Skin epidermis (tissue), 12 donors: Measurements from ENCODE around the gene EPS15.
"Not testable (repeated sequence)": the region's sequence is repeated elsewhere in the genome, so short reads cannot be mapped to it uniquely, and the experiment has no call there.

Experiments
- H3K27ac ChIP-seq, 21 experiments: fragments of 200-600 bp; sonication (generic) in 11 of 21; one replicate each; pipeline ENCODE4 v1.5.0; 2020; ENCODE audit warnings: mild to moderate bottlenecking in 3 of 21, inconsistent platforms in 2 of 21, moderate library complexity in 2 of 21
- H3K4me3 ChIP-seq, 7 experiments: fragments of 200-600 bp; sonication (generic) in 2 of 7; one replicate each; pipeline ENCODE4 v1.5.0; 2020; ENCODE audit warnings: inconsistent platforms in 2 of 7, mild to moderate bottlenecking in 2 of 7, moderate library complexity in 1 of 7

Gene EPS15

DNA sequence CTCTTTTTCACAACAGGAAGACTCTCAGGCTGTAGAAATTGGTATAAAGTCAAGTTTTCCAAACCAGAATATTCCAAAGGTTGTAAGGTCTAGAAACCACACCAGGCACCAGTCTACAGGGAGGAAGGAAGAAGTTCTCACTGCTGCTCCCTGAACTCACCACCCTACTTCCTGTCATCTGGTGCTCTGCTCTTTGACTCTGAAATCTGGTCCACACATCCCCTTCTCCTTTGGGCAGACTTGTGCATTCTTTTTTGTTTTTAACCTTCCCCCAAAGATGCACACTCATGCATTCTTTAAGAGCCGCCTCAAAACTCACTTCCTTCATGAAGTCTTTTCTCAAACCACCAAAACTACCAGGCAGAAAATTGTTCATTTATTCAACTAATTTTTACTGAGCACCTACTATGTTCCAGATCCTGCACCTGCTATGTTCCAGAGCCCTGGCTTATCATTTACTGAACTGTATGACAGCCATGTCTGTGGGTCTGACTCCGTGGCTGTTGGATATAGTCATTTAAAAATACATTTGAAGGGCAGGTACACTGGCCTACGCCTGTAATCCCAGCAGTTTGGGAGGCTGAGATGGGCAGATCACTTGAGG lies 30.1 kb upstream of the EPS15 start:
- Histone ChIP-seq H3K4me3 (no peak overlapping the region), H3K27ac (peak overlapping the region in 3 of 21 experiments; percentile 18 to 44 (median 38))

DNA sequence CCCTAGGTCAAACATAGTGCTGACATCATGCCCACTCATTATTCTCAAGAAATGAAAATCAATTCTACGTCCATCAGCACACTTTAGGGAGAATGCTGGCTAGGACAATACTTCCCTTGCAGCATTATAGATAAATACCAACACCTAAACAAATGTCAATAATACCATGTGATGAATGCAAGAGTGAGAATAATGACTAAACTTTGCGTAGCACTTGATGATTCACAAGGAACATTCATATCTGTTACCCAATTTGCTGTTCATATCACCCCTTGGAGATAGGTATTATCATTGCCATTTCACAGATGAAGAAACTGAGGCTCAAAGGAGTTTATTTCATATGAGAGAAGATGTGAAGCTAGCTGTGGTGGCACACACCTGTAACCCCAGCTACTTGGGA lies 24.8 kb upstream of the EPS15 start:
- no peak overlapping the region for H3K27ac ChIP-seq
- H3K4me3 ChIP-seq = no peak overlapping the region

DNA sequence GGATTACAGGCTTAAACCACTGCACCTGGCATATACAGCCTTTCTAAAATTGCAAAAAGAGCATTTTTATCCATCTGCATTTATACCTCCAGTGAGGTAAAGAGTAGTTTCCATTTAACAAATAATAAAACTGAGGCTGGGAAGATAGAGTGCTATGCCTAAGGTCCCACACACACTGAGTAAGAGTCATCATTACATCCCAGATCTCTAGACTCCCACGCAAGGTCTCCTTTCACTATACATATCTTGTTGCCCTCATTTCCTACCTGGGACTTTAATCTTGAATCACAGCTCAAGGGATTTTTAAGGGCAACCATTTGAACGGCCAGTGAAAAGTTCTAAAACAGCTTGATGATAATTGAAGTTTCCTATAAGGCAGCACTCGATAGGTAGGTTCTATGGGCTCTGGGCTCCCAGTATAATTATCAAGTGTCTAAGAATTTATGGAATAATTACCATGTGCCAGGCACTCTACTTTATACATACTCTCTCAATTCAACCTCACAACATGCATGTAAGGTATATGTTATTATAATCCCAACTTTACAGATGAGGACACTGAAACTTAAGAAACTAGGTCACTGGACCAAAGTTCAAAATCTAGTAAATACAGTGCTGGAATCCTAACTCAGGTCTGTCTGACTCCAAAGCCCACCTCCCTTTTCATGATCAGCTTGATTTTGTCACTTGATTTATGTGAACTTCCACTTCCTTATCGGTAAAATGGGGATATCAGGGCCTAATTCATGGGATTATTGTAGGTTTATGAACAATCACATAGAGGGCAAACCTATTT lies 23.3 kb upstream of the EPS15 start:
- Histone ChIP-seq H3K4me3 (no peak overlapping the region), H3K27ac (no peak overlapping the region)

DNA sequence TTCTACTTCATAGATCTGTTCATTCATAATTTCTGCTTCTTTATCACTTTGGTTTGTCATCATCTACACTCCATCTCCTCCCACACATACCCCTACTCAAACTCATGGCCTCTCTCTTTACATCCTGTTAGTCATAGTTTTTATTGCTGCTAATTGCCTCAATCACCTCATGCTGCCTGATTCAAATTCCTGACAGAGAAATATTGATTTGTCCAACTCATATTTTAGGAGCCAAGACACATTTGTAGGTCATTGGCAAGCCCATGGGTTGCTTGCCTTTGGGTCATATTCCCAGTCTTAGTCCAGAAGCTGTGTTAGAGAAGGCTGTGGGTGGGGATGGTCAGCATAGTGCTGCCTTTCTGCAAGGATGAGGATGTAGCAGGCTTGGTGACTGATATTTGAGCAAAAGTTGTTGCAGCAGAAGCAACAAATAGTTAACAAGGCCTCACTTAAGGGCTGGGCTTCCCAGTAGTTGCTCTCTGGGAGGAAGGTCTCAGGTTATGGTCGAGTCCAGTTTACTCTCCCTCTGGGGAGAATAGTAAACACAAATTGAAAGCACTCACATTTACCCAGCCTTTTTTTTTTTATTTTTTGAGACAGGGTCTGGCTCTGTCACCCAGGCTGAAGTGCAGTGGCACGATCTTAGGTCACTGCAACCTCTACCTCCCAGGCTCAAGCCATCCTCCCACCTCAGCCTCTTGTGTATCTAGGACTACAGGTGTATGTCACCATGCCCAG lies 22.4 kb upstream of the EPS15 start:
- no peak overlapping the region for H3K4me3 ChIP-seq
- no peak overlapping the region for H3K27ac ChIP-seq

DNA sequence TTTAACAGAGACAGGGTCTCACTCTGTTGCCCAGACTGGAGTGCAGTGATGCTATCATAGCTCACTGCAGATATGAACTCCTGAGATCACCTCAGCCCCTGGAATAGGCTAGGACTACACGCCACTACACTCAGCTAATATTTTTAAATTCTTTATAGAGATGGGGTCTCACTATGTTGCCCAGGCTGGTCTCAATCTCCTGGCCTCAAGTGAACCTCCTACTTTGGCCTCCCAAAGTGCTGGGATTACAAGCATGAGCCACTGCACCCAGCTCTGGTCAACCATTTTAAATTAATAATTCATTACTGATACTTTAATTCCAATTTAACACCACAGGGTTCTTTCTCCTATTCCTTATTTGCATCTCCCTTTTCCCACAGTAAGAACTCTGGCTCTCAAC lies 18.5 kb upstream of the EPS15 start:
- H3K4me3 ChIP-seq = no peak overlapping the region
- no peak overlapping the region for H3K27ac ChIP-seq

DNA sequence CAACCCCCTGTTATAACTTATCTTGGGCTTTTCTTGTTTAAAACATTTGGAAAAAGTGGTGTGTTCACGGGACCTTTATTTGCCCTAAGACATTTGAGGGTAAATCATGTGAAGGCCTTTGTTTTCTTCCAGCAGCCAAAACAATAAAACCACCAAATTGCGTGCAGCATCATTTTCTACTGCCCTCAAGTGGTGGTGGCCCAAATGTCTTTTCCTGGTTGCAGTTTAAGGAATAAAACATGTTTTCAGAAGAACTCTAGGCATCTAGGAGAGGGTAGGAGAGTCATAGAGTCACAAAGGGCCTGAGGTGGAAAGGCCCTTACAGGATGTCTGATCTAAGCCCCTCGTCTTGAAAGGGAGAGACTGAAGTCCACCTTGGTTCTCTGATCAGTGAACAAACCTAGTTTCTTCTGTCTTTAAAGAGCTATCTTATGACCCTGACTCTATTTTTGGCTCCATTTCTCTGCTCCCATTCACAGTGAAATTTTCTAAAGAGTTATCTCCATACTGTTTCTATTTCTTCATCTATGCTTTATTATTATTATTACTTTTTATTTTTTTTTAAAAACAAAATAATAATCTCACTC lies 16.0 kb upstream of the EPS15 start:
- Histone ChIP-seq H3K27ac (peak overlapping the region in 8 of 21 experiments; percentile 7 to 71 (median 28)), H3K4me3 (no peak overlapping the region)

DNA sequence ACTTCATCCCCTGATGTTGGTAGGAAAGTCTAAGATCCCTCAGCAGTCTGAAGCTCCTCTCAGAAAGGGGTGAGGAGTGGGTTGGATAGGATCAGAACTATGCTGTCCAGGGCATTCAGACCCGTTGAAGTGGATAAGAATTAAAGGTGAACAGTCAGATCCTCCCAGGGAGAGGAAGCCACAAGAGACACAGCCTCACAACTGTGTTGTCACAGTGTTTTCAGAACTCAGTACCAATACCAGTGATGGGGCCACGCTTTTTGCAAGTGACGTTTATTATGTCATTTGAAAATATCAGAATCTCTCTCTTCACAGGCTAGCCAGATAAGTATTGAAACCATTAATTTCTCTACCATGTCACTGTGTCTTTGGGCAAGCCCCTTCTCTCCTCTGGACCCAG lies 15.4 kb upstream of the EPS15 start:
- Histone ChIP-seq H3K27ac (peak overlapping the region in 8 of 21 experiments; percentile 7 to 71 (median 28)), H3K4me3 (no peak overlapping the region)

DNA sequence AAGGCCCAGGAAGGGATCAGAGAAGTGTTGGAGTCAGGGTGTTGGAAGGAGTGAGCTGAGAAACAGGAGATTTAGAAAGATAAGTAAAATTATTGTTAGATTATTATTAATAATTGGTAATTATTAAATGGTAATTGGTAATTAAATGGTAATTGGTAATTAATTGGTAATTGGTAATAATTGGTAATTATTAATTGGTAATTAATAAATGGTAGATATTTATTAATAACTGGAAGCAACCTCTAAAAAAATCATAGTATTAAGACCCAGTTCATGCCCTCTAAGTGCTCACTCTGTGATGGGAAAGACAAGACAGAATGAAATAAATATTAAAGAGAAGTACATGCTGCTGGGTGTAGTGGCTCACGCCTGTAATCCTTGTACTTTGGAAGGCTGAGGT lies 13.8 kb upstream of the EPS15 start:
- no peak overlapping the region for H3K27ac ChIP-seq
- no peak overlapping the region for H3K4me3 ChIP-seq

DNA sequence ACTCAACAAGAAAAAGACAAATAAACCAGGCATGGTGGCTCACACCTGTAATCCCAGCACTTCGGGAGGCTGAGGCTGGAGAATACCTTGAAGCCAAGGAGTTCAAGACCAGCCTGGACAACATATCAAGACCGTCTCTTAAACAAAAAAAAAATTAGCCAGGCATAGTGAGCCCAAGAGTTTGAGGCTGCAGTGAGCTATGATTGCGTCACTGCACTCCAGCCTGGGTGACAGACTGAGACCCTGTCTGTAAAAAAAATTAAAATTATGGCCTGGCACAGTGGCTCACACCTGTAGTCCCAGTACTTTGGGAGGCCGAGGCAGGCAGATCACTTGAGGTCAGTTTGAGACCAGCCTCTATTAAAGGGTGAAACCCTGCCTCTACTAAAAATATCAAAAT lies 11.4 kb upstream of the EPS15 start:
- not testable (repeated sequence) for H3K27ac ChIP-seq

DNA sequence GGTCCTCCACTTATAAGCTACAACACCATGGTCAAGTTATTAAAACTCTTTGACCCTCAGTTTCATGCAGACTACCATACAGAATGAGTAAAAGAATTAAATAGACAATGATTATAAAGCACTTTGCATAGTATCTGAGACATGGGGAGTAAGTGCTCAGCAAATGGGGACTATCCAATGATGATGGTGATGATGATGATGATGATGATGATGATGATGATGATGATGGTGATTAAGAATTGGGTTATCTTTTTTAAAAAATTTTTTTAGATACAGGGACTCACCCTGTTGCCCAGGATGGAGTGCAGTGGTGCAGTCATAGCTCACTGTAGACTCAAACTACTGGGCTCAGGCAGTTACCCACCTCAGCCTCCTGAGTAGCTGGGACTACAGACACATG lies 8.1 kb upstream of the EPS15 start:
- Histone ChIP-seq H3K27ac (no peak overlapping the region), H3K4me3 (no peak overlapping the region)

More for the DNA sequence above, 11.4 kb upstream of the EPS15 start:
- not testable (repeated sequence) for H3K4me3 ChIP-seq

DNA sequence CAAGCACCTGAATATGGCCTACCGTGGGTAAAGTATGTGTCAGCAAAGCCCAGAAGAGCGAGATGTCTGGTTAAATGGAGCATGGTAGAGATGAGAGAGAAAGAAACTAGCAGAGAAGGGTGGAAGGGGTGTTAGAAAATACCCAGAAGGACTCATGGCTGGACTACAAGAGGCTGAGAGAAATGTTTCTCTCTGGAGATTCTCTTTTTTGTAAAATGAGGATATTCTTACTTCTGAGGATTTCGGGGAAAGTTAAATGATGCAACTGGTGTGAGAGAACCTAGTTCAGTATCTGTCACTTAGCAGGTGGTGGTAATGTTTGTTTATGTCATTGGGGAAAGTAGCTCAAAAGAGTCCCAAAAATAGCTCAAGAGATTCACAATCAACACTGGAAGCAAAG lies 7.2 kb upstream of the EPS15 start:
- Histone ChIP-seq H3K4me3 (no peak overlapping the region), H3K27ac (no peak overlapping the region)

DNA sequence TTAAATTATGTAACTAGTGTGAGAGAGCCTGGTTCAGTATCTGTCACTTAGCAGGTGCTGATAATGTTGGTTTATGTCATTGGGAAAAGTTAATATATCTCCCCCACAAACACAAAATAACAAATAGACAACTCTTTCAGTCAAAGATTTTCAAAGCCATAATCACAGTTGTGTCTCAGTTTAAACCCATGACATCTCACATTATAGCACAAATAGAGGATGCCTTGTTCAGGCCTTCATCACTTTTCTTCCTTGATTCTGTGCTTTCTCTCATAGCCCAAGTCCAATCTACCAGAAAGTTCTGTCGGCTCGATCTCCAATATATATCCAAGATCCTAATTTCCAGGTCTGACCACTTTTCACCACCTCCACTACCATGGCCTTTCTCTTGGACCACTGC lies 6.2 kb upstream of the EPS15 start:
- H3K4me3 ChIP-seq = no peak overlapping the region
- H3K27ac ChIP-seq = peak overlapping the region in 1 of 21 experiments; percentile 47

DNA sequence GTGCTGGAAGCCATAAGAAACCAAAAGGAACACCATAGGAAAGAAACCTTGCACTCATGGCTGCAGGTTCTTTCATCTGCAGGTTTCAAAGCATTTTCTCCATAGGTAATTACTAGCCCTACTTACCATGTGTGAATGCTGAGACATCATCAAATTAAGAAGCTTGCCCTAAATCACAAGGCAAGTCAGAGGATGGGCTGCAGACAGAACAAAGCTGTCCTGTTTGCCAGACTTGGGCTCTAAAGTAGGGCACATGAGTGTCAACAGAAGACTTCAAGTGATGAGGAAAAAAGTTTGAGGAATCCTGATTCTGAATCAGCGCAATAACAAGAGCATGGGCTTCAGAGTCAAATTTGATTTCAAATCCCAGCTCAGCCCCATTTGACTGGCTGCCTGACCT lies 5.8 kb upstream of the EPS15 start:
- no peak overlapping the region for H3K4me3 ChIP-seq
- peak overlapping the region in 1 of 21 experiments; percentile 41 for H3K27ac ChIP-seq

DNA sequence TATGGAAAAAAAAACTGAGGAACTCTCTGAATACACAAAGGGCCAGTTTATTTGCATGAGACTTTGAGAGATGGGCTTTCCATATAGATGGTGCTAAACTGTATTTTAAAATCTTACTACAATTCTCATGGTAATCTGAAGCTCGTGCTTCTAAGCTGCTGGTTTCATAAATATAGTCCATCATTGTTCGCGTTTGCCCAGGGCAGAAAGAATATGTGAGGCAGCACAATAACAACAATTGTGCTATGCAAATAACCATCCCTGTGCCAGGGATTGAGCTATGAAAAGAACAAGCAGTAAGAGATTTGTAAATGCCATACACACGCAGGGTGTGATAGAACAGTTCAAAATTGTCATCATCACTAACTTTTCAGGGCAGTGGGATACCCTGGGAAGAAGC lies 4.9 kb upstream of the EPS15 start:
- Histone ChIP-seq H3K27ac (no peak overlapping the region), H3K4me3 (no peak overlapping the region)

DNA sequence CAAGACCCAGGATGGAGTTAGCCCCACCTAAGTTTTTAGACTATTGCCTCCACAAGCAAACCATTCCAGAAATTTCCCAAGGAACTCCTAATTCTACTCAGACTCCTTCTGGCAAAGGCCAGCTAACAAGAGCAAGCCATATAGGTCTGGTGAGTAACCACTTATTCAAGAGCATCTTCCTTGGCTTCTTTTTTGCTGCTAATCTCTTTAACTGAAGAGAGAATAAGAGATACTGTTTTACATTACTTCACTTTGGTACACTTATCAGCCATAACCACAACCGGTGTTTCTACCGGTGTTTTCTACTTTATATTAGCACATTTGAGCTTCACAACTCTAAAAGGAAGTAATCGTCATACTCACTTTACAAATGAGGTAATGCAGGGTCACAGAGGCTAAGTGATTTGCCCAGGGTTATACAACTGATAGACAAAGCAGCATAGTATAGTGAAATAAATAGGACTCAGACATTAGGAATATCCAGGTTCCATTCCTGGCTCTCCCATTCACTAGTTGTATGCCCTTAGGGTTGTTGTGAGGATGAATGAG lies 1.7 kb upstream of the EPS15 start:
- H3K27ac ChIP-seq = peak overlapping the region in 5 of 21 experiments; percentile 5 to 44 (median 26)
- no peak overlapping the region for H3K4me3 ChIP-seq

DNA sequence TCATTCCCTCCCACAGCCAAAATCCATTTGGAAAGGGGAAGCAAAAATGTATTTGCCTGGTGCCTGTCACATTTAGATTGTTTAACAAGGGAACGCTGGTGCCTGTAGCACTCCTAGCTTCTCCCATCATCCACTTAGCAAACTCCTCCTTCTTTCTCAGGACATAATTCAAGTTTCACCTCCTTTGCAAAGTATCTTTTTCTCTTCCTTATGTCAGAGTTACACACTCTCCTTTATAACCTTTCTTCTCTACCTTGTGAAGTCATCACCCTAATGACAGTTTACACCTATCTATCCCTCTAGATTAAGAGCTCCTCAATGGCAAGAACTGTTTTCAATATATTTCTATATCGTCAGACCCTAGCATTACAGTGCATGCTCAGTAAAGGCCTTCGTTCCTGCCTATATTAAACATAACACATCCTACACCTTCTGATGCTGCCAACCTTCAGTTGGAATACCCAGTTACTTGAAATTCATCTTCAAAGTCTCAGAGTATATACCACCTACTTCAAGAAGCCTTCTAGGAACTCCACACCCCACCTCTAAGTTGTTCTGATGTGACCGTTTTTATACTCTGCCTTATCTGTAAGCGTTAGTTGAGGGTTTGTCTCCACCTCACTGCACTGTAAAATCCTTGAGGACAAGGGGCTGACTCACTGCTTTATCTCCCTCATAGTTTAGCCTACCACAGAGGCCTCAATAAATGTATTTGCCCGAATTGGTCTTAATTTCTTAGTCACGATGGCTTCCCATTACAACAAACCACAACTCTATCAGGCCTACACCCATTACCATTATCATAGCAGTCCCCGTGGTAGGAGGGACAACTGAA lies 1.0 kb upstream of the EPS15 start:
- no peak overlapping the region for H3K4me3 ChIP-seq
- peak overlapping the region in 5 of 21 experiments; percentile 7 to 44 (median 26) for H3K27ac ChIP-seq

DNA sequence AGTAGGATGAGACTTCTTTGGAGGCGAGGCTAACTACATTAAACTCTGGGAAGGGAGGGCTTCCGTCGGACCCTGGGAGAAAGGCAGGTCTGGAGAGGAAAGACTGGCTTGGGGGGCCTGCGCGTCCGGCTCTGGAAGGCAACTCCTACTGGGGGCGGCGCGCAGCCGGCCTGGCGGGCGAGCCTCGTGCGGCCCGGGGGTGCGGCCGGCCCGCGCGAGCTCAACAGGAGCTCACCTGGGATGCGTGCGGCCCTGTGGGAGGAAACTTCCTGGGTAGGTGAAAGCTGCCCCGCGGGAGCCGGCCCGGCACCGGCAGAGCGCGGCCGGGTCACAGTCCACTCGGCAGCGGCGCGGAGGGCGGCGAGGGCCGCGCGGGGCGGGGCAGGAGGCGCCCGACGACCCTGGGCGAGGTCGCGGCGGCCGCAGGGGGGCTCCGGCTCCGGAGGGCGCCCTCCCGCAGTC lies 449 bp downstream of the EPS15 start:
- Histone ChIP-seq H3K4me3 (peak overlapping the region; percentile 69 to 92 (median 80)), H3K27ac (peak overlapping the region; percentile 80 to 97 (median 93))

DNA sequence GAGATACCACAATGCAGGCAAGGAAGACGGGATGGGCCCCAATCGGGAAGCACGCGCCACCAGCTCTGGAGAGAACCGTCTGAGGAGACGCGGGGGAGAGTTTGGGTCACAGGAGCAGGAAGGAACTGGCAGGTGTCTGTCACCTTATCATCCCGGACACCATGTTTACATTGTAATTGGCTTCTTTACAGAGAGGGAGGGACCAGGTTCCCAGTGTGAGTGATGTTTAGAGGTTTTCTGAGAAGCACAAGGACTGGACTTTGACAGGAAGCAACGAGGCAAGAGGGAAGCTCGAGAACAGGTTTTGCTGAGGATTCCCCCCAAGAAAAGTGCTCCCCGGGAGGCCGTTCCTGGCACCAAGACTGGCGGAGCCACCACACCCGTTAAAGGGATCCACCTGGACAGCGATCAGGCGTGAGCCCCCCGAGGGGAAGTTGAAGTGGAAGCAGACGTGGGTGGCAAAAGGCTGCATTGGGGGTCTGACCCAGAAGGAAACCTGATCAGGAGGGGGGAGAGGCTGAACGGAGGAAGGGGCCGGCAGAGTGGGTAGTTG lies 957 bp downstream of the EPS15 start:
- peak overlapping the region; percentile 69 to 92 (median 80) for H3K4me3 ChIP-seq
- peak overlapping the region; percentile 80 to 97 (median 93) for H3K27ac ChIP-seq
